HG02852 (cell line): ENCODE data around the gene NALF2.
A peak's percentile ranks its signal among the peaks of the same experiment; 100 is the strongest.

Experiments
- ATAC-seq: cut with Tn5 transposase; IDR thresholded peaks from one replicate; pipeline ENCODE4 v1.9.1; 2021; ENCODE audit warnings: mild to moderate bottlenecking, moderate library complexity; ENCODE audit not compliant: unreplicated experiment

Gene NALF2

GRCh38 chrX:69524781-69525363 is 20.7 kb downstream of the NALF2 start:
- ATAC-seq: no peak

DNA sequence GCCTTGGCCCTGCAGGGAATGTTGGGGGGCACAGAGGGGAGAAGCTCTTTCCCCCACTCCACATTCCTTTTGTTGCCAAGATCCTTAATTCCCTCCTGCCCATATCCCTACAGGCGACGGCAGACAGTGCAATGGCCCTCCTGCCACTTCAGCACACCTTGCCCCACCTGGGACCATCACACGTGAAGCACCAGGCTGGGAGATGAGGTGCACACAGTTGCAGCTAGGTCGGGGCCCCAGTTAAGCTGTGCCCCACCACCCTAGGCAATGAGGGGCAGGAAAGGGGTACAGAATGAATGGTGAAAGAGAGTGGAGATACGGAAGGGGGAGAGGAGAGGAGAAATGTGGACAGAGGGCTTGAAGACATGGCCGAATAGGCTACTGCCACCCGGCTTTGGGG is 26.2 kb downstream of the NALF2 start:
- ATAC-seq: no peak

DNA sequence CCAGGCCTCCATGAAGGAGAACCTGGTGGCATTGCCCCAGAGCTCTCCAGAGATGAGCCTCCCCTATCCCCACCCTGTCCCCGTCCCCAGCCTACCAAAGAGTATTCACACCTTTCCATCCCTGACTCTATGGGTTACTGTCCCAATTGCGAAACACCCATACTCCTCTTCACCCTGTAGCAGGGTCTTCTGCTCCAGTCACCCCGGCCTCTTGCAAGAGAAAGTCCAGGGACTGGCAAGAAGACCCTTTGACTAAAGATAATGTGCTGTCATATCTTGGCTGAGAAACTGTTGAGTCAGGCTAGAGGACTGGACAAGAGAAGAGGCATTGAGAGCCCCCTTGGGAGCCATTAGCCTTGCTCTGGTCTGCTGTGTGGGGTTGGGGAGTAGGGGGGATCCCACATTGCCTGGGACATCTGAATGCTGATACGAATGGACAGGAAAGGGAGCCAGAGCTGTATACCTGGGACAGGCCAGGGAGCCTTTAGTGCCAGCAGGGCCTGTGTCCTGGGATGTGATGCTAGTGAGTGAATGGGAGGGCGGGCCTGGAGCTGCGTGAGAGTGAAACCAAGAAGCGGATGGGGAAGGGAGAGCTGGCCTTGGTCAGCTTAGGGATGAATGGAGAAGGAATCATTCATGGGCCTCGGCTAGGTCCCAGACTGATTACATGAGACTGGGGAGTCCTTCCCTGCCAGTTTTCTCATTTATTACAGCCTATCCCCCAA is 27.1 kb downstream of the NALF2 start:
- ATAC-seq: no peak

GRCh38 chrX:69535661-69536060 is 31.5 kb downstream of the NALF2 start:
- no peak for ATAC-seq

- peak; percentile 88 for ATAC-seq
Observed at GRCh38 chrX:69538321-69538876, 34.3 kb downstream of the NALF2 start.

- ATAC-seq: no peak
Observed at GRCh38 chrX:69539437-69539836, 35.3 kb downstream of the NALF2 start.

GRCh38 chrX:69541956-69542355 is 37.8 kb downstream of the NALF2 start:
- no peak for ATAC-seq

DNA sequence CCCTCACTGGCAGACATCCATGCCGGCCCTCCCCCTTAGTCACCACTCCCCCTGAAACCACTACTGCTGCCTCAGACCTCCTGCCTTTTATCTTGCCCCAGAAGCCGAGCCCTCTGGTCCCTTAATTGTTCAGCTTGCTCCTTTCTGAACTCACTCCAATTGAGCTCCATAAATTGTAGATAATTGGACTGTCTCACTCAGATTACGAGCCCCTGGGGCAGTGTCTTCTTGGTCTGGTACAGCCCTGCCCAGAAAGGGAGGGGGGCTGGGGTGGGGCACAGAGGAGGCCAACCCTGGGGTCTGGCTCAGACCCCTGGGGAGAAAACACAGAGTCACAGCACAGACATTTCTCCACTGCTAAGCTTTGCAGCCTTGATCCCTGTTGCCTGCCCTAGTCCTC is 39.4 kb downstream of the NALF2 start:
- ATAC-seq: no peak

DNA sequence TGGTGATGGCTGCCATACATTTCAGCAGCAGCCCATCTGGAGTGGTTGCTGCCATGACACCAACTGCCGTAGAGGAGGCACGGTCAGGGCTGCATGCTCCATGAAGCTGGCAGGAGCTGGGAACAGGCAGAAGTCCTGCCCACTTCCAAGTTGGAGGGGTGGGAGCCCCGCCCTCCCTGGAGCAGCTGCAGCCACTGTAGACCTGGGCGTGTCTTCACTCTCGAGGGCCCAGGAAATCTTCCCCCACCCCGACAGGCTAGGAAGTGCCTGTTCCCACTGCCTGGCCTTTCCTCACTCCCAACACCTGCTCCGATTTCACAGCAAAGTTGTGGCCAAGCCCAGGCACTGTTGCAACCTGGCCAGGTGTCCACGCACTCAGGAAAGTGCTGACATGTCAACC is 42.3 kb downstream of the NALF2 start:
- ATAC-seq: no peak

GRCh38 chrX:69546978-69547377 is 42.9 kb downstream of the NALF2 start:
- no peak for ATAC-seq

DNA sequence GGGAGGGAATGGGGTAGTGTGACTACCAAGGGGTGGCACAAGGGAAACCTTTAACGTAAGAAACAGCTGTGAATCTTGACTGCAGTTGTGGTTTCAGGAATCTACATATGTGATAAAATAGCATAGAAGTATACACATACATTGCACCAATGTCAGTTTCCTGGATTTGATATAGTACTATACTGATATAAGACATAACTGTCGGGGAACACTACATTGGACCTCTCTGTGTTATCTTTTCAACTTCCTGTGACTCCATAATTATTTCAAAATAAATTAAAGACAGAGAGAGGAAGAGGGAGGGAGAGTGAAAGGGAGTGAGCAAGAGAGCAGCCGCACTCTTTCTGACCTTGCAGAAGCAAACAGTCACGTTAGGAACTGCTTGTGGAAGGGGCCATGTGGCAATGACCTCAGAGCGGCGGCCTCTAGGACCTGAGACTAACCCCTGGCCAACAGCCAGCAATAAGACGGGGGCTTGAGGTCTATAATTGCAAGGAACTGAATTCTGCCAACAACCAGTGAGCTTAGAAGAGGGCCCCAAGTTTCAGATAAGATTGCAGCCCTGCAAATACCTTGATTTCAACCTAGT is 47.4 kb downstream of the NALF2 start:
- ATAC-seq: no peak

DNA sequence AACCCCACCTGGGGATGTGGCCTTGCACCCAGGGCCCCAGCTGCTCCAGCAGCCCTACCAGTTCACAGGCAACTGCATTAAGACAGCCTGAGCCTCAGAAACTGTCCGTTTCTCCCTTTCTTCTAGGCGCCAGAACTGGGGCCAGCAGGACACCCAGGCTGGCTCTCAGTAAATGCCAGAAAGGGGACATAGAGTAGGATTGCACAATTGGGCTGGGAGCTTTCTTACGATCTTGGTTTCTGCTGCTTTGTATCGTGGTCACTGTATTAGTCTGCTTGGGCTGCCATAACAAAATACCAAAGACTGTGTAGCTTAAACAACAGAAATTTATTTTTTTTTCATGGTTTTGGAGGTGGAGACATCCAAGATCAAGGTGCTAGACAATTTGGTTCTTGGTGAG is 48.4 kb downstream of the NALF2 start:
- no peak for ATAC-seq
